GM12878 (cell line): ENCODE measurements around the gene IBSP.

ENCODE experiments used
- CTCF ChIP-seq, 3 experiments: IDR thresholded peaks in 2 of 3; conservative IDR thresholded peaks in 1 of 3; 2 replicates each; pipeline ENCODE4 v1.5.1; 2011; ENCODE audit warnings: low read depth in 3 of 3, low read length in 3 of 3, mild to moderate bottlenecking in 3 of 3, control low read depth in 2 of 3, moderate library complexity in 2 of 3, inconsistent platforms in 1 of 3, mixed read lengths in 1 of 3; ENCODE audit not compliant: control insufficient read depth in 2 of 3, insufficient read depth in 1 of 3; ENCODE audit errors: extremely low read depth in 1 of 3
- MTA3 ChIP-seq: IDR thresholded peaks from 2 replicates; pipeline ENCODE4 v1.6.1; 2012; ENCODE audit warnings: low read length, inconsistent platforms, borderline replicate concordance
- POLR2A ChIP-seq: IDR thresholded peaks from 2 replicates; pipeline ENCODE4 v1.6.1; 2011; ENCODE audit warnings: low read depth, mild to moderate bottlenecking, low read length
- REST ChIP-seq: IDR thresholded peaks from 2 replicates; pipeline ENCODE4 v1.6.1; 2012; ENCODE audit warnings: mild to moderate bottlenecking, low read depth, low read length
- SUPT20H ChIP-seq: IDR thresholded peaks from 2 replicates; pipeline ENCODE4 v1.6.1; 2011; ENCODE audit warnings: low read depth, mild to moderate bottlenecking, low read length, moderate library complexity, borderline replicate concordance; ENCODE audit not compliant: control insufficient read depth
- ZNF274 ChIP-seq: IDR thresholded peaks from one replicate; pipeline ENCODE4 v1.8.0; 2011; ENCODE audit not compliant: insufficient read length, insufficient read depth
- TF ChIP-seq, protein P1 (sequence below): IDR thresholded peaks from 2 replicates; pipeline ENCODE4 v1.6.1; 2012; ENCODE audit warnings: low read depth, low read length, improper control_type of control experiment
- TF ChIP-seq, protein P2 (sequence below): fragments of 450-650 bp; IDR thresholded peaks from 2 replicates; pipeline ENCODE4 v1.6.1; 2017; ENCODE audit warnings: mild to moderate bottlenecking, moderate library complexity

- TF ChIP-seq, protein P1, sequence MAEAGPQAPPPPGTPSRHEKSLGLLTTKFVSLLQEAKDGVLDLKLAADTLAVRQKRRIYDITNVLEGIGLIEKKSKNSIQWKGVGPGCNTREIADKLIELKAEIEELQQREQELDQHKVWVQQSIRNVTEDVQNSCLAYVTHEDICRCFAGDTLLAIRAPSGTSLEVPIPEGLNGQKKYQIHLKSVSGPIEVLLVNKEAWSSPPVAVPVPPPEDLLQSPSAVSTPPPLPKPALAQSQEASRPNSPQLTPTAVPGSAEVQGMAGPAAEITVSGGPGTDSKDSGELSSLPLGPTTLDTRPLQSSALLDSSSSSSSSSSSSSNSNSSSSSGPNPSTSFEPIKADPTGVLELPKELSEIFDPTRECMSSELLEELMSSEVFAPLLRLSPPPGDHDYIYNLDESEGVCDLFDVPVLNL: no peak
- no peak for TF ChIP-seq SUPT20H
- TF ChIP-seq REST: no peak
- no peak for TF ChIP-seq POLR2A
- TF ChIP-seq CTCF (IDR thresholded peaks at IDR 0.05 in 2 of 3, conservative IDR thresholded peaks at IDR 0.05 in 1 of 3; ENCODE audit: control insufficient read depth in 2 of 3, extremely low read depth in 1 of 3, insufficient read depth in 1 of 3, low read depth in 3 of 3, low read length in 3 of 3): peak; percentile 19 to 48 (median 39); a peak in 4 of 6 replicates
- TF ChIP-seq, protein P2, sequence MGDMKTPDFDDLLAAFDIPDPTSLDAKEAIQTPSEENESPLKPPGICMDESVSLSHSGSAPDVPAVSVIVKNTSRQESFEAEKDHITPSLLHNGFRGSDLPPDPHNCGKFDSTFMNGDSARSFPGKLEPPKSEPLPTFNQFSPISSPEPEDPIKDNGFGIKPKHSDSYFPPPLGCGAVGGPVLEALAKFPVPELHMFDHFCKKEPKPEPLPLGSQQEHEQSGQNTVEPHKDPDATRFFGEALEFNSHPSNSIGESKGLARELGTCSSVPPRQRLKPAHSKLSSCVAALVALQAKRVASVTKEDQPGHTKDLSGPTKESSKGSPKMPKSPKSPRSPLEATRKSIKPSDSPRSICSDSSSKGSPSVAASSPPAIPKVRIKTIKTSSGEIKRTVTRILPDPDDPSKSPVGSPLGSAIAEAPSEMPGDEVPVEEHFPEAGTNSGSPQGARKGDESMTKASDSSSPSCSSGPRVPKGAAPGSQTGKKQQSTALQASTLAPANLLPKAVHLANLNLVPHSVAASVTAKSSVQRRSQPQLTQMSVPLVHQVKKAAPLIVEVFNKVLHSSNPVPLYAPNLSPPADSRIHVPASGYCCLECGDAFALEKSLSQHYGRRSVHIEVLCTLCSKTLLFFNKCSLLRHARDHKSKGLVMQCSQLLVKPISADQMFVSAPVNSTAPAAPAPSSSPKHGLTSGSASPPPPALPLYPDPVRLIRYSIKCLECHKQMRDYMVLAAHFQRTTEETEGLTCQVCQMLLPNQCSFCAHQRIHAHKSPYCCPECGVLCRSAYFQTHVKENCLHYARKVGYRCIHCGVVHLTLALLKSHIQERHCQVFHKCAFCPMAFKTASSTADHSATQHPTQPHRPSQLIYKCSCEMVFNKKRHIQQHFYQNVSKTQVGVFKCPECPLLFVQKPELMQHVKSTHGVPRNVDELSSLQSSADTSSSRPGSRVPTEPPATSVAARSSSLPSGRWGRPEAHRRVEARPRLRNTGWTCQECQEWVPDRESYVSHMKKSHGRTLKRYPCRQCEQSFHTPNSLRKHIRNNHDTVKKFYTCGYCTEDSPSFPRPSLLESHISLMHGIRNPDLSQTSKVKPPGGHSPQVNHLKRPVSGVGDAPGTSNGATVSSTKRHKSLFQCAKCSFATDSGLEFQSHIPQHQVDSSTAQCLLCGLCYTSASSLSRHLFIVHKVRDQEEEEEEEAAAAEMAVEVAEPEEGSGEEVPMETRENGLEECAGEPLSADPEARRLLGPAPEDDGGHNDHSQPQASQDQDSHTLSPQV: no peak
- no peak for TF ChIP-seq ZNF274
- TF ChIP-seq MTA3: no peak
Measured at GRCh38 chr4:87853108-87853507, 53.8 kb downstream of the IBSP start.
